Measurements from ENCODE around the gene MAP2K2. TPM values are rescaled to one million over a fixed set of nuclear protein-coding genes. Genes with fewer than 3 reads are reported as not detected.

The MAP2K2 gene
- 99.1 TPM for total RNA-seq

DNA sequence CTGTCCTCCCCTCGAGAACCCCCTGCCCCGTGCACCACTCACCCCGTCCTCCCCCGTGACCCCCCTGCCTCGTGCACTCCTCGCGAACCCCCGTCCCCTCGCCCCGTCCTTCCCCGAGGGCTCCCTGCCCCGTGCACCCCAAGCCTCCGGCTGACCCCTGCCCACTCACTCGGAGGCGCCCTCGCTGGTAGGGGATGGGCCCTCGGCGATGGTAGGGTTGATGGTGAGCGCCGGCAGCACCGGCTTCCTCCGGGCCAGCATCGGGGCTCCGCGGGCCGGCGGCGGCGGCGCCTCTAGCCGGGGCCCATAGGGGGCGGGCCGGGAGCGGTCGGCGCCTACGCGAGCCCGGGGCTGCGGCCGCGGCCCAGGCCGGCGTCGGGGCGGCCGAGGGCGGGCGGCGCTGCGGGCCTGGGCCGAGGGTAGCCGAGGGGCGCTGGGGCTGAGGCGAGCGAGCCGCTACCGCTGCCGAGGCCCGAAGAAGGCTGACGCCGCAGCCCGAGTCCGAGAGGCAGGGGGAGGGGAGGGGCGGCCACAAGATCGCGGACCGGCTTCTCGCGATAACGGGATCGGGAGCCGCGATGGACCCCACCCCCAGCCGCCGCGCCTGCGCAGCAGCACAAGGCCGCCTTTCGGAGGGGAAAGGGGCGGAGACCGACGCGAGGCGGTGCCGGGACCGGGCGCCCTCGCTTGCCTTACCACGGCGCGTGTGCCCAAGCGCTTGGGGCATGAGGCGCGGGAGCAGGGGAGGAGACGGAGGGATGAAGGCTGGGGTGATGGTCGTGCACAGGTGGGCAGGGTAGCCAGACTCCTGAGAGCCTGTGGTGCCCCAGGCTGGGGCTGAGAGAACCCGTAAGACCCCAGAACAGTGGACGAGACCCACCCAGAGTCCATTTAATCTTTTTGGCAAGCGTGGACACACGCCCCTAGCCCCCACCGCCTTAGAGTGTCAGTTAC, at the start of gene MAP2K2:
Gene MAP2K2, minus strand, starts transcription at position 508 of the 954 bp plus-strand sequence. Its CDS starts 247 bp downstream, at position 261.

DNA sequence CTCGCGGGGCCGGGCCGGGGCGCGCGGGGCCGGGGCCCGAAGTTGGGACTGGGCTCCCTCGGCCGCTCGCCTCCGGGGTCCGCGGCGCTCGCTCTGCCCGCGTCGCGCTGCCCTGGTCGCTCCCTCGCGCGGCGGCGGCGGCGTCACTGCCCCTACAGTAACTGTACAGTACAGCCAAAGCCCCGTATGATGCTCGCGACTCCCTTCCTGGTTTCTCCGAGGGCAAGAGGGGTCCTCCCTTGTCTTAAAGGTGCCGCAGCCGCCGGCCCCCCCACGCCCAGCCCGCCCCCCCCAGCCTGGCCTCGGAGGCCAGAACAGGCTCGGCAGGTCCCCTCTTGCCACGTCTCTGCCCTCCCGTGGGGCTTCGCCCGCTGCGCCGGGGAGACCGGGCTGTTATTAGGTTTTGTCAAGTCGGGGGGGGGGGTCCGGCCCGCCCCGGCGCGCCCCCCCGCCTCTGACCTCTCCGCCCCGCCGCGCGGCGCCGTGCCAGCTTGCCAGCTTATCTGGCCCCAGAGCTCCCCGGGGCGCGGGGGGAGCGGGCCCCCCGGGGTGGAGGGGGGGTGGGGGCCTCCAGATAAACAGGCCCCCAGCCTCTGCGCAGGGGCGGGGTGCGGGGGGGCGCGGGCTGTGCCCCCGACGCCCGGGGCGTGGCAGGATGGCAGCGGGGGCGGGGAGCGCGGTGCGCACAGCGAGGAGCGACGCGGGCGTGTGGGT, 57.1 kb downstream of the MAP2K2 start, which contains the start of gene ZBTB7A:
Gene ZBTB7A, minus strand, starts transcription at position 218 of the 714 bp plus-strand sequence. CDS start 11,667 bp downstream, outside the sequence.

Small RNA genes within 50 kb of the gene (small RNA-seq; reads per million reads assigned to genes)
- not detected for gene RF00017 (ENCODE audit: low replicate concordance)

Other genes starting within 250 kb of the MAP2K2 start
- 0.53 TPM for gene ATCAY, start 243.4 kb downstream of the MAP2K2 start, total RNA-seq
- gene NMRK2, start 191.1 kb downstream of the MAP2K2 start, total RNA-seq = 4.7 TPM
- 71.5 TPM for gene DAPK3, start 153.0 kb downstream of the MAP2K2 start, total RNA-seq
- gene EEF2, start 138.7 kb downstream of the MAP2K2 start, total RNA-seq = 2,441 TPM
- 34.2 TPM for gene PIAS4, start 116.4 kb downstream of the MAP2K2 start, total RNA-seq
- 23.2 TPM for gene ZBTB7A, start 57.2 kb downstream of the MAP2K2 start, total RNA-seq
- 0.18 TPM for gene CREB3L3, start 29.5 kb upstream of the MAP2K2 start, total RNA-seq
- 14.0 TPM for gene SIRT6, start 58.4 kb upstream of the MAP2K2 start, total RNA-seq
- 1.9 TPM for gene ANKRD24, start 58.6 kb upstream of the MAP2K2 start, total RNA-seq
- gene EBI3, start 105.4 kb upstream of the MAP2K2 start, total RNA-seq = 0.82 TPM
- gene YJU2, start 123.0 kb upstream of the MAP2K2 start, total RNA-seq = 24.1 TPM
- gene SHD, start 155.1 kb upstream of the MAP2K2 start, total RNA-seq = 5.6 TPM
- 0.70 TPM for gene TMIGD2, start 178.3 kb upstream of the MAP2K2 start, total RNA-seq
- 2.9 TPM for gene FSD1, start 180.5 kb upstream of the MAP2K2 start, total RNA-seq
- gene STAP2, start 214.7 kb upstream of the MAP2K2 start, total RNA-seq = 22.6 TPM
- gene MPND, start 219.4 kb upstream of the MAP2K2 start, total RNA-seq = 14.0 TPM